ENCODE data around the gene ENSA. TPM values are rescaled to one million over a fixed set of nuclear protein-coding genes. Genes with fewer than 3 reads are reported as not detected.

Gene ENSA
- total RNA-seq, 2 donors from 2014 or later: 64.6 to 203 TPM

- ATAC-seq (peak; percentile 9), DNase-seq (peak in 3 of 4 donors; percentile 42 to 70 (median 44))
- Histone ChIP-seq H3K9me3 (no peaks in the 10 kb centered on the region), H3K27ac (peak overlapping the region; percentile 36 to 93 (median 88)), H3K27me3 (no peaks in the 10 kb centered on the region), H3K4me3 (no peak overlapping the region), H3K36me3 (replicated peaks in 1 of 2; ENCODE audit: insufficient read depth in 1 of 2, low read depth in 2 of 2) (no peaks in the 10 kb centered on the region), H3K4me1 (peaks cover 55% of the 10 kb centered on the region)
- intact Hi-C loops (cut with DNase I): no loop called here
- WGBS, 2 donors: 53 to 55% methylated on average over 12 of the region's 12 CpGs
- TF ChIP-seq POLR2A (IDR thresholded peaks at IDR 0.05) (no peak), CTCF (IDR thresholded peaks at IDR 0.05) (no peak)
Measured at GRCh38 chr1:150613061-150613920, 16.1 kb downstream of the ENSA start.

GRCh38 chr1:150612014-150612345 is 17.4 kb downstream of the ENSA start:
- H3K4me1 ChIP-seq: peaks cover 55% of the 10 kb centered on the region
- H3K27me3 ChIP-seq: no peaks in the 10 kb centered on the region
- 86 to 87% methylated on average over 3 of the region's 3 CpGs for WGBS, 2 donors

GRCh38 chr1:150610576-150610975 is 18.8 kb downstream of the ENSA start:
- TF ChIP-seq CTCF (IDR thresholded peaks at IDR 0.05): no peak
- no peak for TF ChIP-seq POLR2A (IDR thresholded peaks at IDR 0.05)
- intact Hi-C loops (cut with DNase I): no loop called here
- WGBS, 2 donors: 96 to 97% methylated on average over 4 of the region's 4 CpGs
- Histone ChIP-seq H3K27ac (peak overlapping the region in 3 of 4 donors; percentile 84 to 93 (median 93)), H3K4me3 (no peak overlapping the region), H3K9me3 (no peaks in the 10 kb centered on the region), H3K36me3 (replicated peaks in 1 of 2; ENCODE audit: insufficient read depth in 1 of 2, low read depth in 2 of 2) (no peaks in the 10 kb centered on the region), H3K4me1 (peaks cover 66% of the 10 kb centered on the region), H3K27me3 (no peaks in the 10 kb centered on the region)
- DNase-seq (no peak), ATAC-seq (no peak)

More at GRCh38 chr1:150612014-150612345, 17.4 kb downstream of the ENSA start:
- H3K27ac ChIP-seq: peak overlapping the region; percentile 50 to 93 (median 88)
- DNase-seq (no peak), ATAC-seq (no peak)
- no peak overlapping the region for H3K4me3 ChIP-seq
- H3K9me3 ChIP-seq: no peaks in the 10 kb centered on the region
- TF ChIP-seq POLR2A (IDR thresholded peaks at IDR 0.05) (no peak), CTCF (IDR thresholded peaks at IDR 0.05) (no peak)
- intact Hi-C loops (cut with DNase I): no loop called here
- H3K36me3 ChIP-seq (replicated peaks in 1 of 2; ENCODE audit: insufficient read depth in 1 of 2, low read depth in 2 of 2): no peaks in the 10 kb centered on the region

GRCh38 chr1:150609732-150610131 is 19.7 kb downstream of the ENSA start:
- Histone ChIP-seq H3K27ac (peak overlapping the region in 2 of 4 donors; percentile 25 to 93), H3K9me3 (no peaks in the 10 kb centered on the region), H3K36me3 (replicated peaks in 1 of 2; ENCODE audit: insufficient read depth in 1 of 2, low read depth in 2 of 2) (no peaks in the 10 kb centered on the region), H3K4me1 (peaks cover 69% of the 10 kb centered on the region), H3K4me3 (no peak overlapping the region), H3K27me3 (no peaks in the 10 kb centered on the region)
- intact Hi-C loops (cut with DNase I): no loop called here
- whole genome bisulfite sequencing, 2 donors: 80 to 82% methylated on average over 2 of the region's 2 CpGs
- ATAC-seq: no peak
- TF ChIP-seq CTCF (IDR thresholded peaks at IDR 0.05): no peak
- TF ChIP-seq POLR2A (IDR thresholded peaks at IDR 0.05): no peak
- DNase-seq: no peak
